ENCODE measurements around the gene TRAM2.

The TRAM2 gene

DNA sequence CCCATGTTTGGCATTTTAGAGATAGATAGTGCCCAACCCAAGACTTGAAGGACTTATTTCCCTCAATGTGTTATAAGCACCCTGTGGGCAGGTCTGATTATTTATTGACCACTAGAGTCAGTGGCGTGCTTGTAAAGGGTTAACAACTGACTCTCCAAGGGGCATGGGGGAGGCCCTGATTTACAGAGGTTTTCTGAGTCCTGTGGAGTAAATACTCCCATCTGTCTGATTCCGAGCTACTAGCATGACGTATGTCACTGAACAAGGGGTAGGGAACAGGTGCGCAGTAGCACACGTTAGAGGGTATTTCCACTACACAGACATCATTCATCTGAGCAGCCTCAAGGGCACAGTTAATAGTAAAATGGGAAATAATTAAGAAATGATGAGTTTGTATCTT is 17.4 kb upstream of the TRAM2 start:
- no peak for DNase-seq

DNA sequence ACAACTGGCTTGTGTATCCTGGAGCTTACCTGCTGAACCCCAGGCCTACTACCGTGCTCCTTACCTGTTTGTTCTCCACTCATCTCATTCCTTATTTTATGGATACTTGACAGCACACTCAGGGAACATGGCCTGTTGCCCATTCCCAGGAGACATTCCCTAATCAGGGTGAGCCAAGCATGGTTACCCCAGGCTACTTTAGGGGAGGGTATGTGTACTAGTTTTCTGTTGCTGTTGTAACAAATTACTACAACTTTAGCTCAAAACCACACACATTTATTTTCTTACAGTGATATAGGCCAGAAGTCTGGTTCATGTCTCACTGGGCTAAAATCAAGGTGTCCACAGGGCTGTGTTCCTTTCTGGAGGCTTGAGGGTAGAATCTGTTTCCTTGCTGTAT is 15.0 kb upstream of the TRAM2 start:
- no peak for DNase-seq

GRCh38 chr6:52590152-52590891 is 13.5 kb upstream of the TRAM2 start:
- DNase-seq: no peak

DNA sequence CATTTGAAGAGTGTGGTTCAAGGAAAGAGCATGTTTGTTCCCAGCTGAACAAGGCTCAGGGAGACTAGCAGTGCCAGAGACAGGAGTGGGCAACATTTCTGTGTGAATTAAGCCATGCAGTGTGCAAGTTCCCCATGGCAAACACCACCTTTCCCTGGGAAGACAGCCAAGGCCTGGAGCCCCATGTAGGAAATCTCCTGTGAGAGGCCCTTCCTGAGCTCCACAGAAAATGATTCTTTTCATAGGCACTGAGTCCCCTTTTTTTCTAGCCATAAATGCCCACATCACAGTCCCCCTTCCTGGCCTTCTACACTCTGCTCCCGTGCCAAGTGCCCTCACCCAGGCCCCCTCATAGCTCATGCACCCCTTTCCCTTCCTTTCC is 11.8 kb upstream of the TRAM2 start:
- DNase-seq: no peak

- DNase-seq: no peak
Observed at GRCh38 chr6:52588087-52588709, 11.3 kb upstream of the TRAM2 start.

- no peak for DNase-seq
Observed at GRCh38 chr6:52587001-52587400, 10.1 kb upstream of the TRAM2 start.

- no peak for DNase-seq
Observed at GRCh38 chr6:52584203-52584602, 7.3 kb upstream of the TRAM2 start.

GRCh38 chr6:52582996-52583395 is 6.1 kb upstream of the TRAM2 start:
- DNase-seq: no peak

DNA sequence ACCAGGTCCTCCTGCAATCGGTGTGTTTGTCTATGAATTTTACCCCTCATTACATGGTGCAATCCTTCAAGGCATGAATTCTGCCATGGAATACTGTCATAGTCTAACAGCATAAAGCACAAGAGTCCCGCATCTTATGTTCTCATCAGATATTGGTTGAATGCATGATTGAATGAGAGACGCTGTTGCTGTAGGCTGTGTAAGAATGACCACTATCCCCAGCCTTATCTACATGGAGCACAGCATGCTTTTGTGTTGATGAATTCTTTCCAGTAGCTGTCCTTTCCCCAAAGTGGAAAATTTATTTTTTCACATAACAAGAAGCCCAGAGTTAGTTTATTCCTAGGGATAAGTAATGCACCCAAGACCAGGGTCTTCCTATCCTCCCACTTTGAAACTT is 5.6 kb upstream of the TRAM2 start:
- no peak for DNase-seq

- DNase-seq: no peak
Observed at GRCh38 chr6:52580905-52581304, 4.0 kb upstream of the TRAM2 start.

- no peak for DNase-seq
Observed at GRCh38 chr6:52579006-52579660, 2.3 kb upstream of the TRAM2 start.

DNA sequence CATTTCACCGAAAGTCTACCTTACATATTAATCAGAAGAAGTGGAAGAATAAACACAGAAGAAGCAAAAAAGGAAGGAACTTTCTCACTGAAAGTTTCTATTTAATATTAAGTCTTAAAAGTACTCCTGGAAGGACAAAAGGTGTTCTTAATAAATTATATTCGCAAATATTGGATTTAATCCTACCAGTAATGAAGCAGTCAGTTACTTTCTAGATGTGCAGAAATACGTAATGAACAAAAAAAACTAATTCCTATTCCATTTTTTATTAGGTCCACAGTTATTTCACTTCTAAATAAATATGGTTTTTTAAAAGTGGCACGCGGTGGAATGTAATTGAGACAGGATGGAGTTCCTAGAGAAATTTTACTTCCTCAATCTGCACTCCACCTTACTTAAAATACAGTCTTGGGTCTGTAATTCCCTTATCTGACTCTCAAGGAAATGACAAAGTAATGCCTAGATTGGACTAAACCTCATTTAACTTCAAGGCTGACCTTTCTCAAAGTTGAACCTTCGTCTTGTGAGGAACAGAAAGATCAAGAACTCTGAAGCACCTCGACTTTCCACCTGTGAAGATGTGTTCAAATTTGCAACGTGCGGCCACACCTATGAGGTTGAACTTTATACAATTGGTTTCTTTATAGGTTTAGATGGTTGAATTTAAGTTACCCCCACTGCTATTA is 1.1 kb upstream of the TRAM2 start:
- DNase-seq: peak; percentile 38 to 65

DNA sequence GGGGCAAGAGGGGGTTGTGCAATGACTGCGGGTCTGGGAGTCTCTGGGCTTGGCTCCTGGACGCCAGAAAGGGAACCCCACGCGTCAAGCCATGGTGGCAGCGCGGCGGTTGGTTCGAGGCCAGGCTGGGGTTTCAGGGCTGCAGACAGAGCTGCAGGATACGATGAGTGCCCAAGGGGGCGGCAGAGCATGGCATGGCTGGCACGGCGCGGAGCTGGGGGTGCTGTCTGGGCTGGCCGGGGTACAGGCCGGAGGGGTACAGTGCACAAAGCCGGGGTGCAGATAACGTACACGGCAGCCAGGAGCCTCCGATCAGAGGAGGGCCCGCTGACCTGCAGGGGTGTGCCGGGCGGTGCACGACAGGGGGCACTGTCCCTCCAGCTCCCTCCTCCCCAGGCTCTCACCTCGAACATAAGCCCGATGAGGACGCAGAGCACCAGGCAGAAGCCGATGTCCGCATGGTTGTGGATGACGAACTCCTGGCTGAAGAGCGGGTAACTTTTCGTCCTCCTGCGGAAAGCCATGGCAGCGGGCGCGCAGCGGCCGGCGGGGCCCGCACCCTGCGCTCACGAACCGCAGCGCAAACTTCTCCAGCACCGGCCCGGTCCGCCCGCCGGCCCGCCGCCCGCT is 353 bp downstream of the TRAM2 start:
- DNase-seq: peak; percentile 62 to 67

- DNase-seq: no peak
Observed at GRCh38 chr6:52576054-52576391, 837 bp downstream of the TRAM2 start.

DNA sequence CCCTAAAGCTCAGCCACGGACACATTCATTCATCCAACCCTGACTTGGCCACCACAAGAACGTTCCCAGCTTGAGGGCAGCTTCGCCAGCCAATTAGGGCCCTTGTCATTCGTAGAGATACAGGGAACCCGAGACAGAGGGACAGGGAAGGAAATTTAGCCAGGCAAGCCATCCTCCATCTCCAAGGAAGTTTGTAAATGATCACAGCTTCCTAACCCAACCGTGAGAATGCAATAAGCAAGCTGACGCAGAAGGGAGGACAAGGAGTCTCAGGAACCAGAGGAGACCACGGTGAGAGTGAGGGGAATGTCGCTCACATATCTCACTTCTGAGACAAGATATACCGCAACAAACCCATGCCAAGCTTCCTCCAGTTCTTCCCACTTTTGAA is 1.4 kb downstream of the TRAM2 start:
- DNase-seq: no peak

DNA sequence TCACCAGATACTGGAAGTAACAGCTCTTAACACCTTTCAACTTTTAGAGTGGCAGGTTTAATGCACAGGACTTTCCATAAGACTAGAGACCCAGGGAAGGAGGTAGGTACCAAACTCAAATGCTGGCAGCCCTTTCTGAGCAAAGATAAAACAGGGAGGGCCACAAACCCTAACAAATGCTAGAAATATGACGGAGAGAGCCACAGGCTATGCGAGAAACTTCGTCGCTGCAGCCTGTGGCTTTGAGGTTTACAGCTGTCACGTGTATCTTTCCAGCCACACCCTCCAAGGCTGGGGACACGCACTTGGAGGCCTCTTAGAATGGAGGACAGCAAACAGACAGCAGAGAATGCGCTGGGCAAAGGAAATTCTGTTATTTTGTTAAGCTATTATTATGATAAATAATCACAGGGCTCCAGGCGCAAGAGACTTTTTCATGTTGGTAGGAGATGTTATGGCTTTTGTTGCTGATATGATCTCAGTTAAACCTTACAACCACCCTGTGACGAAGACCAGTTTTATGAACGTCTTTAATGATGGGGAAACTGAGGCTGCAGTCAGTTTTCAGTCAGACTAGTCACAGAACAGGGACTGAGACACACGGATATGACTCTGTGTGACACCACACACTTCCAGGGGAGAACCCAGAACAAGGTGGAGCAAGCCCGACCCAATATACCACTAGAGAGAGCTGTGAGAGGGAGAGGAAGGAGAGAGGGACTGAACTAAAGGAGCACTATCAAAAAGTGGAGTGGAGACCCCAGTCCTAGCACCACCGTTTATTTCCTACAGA is 2.0 kb downstream of the TRAM2 start:
- peak; percentile 68 to 83 for DNase-seq

GRCh38 chr6:52573295-52573694 is 3.6 kb downstream of the TRAM2 start:
- DNase-seq: no peak

DNA sequence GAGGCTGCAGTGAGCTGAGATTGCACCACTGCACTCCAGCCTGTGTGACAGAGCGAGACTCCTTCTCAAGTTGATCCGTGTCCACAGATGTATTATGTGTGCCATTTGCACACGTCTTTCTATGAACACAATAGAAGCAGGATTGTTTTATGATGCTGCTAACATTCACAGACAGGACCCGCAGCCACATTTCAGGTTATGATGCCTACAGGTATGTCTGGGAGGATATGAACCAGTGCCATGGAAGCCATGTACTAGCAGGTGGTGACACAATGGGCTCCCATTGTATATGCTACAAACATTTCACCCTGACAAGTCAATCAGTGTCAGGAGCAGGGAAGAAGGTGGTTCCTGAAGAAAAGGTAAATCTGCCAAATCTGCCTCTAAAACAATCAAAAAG is 4.3 kb downstream of the TRAM2 start:
- DNase-seq: no peak

- DNase-seq: no peak
Observed at GRCh38 chr6:52571099-52571755, 5.6 kb downstream of the TRAM2 start.

DNA sequence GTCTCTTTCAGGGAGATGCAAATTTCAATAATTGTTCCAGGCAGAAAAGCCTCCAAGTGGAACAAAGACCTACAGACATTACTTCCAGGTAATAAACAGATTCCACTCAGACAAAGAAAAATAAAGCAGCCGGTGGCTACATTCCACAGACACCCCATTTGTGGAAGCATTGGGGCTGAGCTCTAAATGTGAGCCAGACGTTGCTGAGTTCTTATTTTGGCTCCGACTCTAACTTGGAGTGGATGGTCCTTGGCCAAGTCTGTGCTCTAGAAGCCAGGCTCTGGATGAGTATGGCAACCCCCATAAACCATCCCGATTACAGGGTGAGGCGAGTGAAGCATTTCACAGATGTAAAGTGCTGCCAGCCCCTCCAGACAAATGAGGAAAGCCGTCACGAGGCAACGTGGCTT is 6.6 kb downstream of the TRAM2 start:
- no peak for DNase-seq

DNA sequence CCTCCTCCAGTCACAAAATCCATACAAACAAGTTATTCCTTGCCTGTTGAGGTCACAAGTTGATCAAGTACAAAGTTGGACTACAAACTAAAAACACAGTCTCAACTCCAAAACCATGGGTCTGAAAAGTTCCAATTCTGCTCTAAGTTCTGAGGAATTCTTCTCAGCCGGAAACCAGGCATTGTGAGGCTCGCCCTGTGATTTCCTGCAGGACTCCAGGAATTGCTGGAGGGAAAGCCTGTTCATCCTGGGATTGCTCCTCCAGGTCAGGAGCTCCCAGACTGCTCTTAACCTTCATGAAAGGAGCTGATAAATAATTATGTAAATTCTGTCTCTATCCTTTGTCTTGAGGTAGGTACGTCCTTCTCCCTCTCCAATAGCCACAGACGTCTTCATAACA is 8.5 kb downstream of the TRAM2 start:
- DNase-seq: no peak

- DNase-seq: no peak
Observed at GRCh38 chr6:52566853-52567279, 10.0 kb downstream of the TRAM2 start.

All from AML-193 (cell line).